ENCODE measurements around the gene GORASP2.

- TF ChIP-seq CTCF (IDR thresholded peaks at IDR 0.05), result no peak
- no peak for TF ChIP-seq POLR2A (IDR thresholded peaks at IDR 0.05)
These were observed 36.6 kb downstream of the GORASP2 start for GRCh38 chr2:170965446-170966225.
